HG02852 (cell line): Measurements from ENCODE around the gene PDE10A.
"Not testable (repeated sequence)": the region's sequence is repeated elsewhere in the genome, so short reads cannot be mapped to it uniquely, and the experiment has no call there.

ENCODE experiments used
- ATAC-seq: cut with Tn5 transposase; IDR thresholded peaks from one replicate; pipeline ENCODE4 v1.9.1; 2021; ENCODE audit warnings: mild to moderate bottlenecking, moderate library complexity; ENCODE audit not compliant: unreplicated experiment

PDE10A gene

GRCh38 chr6:165628955-165629354 is 34.1 kb downstream of the PDE10A start:
- ATAC-seq, result no peak

- ATAC-seq, result no peak
Observed at GRCh38 chr6:165627366-165627765, 35.7 kb downstream of the PDE10A start.

- ATAC-seq, result no peak
Observed at GRCh38 chr6:165626711-165627110, 36.3 kb downstream of the PDE10A start.

- ATAC-seq, result no peak
Observed at GRCh38 chr6:165624871-165625639, 38.0 kb downstream of the PDE10A start.

- ATAC-seq, result no peak
Observed at GRCh38 chr6:165621940-165622339, 41.1 kb downstream of the PDE10A start.

- ATAC-seq, result not testable (repeated sequence)
Observed at GRCh38 chr6:165618891-165619290, 44.1 kb downstream of the PDE10A start.

GRCh38 chr6:165618241-165618640 is 44.8 kb downstream of the PDE10A start:
- ATAC-seq, result no peak

- no peak for ATAC-seq
Observed at GRCh38 chr6:165617528-165617927, 45.5 kb downstream of the PDE10A start.

GRCh38 chr6:165616116-165616515 is 46.9 kb downstream of the PDE10A start:
- ATAC-seq, result no peak

- no peak for ATAC-seq
Observed at GRCh38 chr6:165615636-165616035, 47.4 kb downstream of the PDE10A start.

GRCh38 chr6:165611294-165611693 is 51.7 kb downstream of the PDE10A start:
- ATAC-seq, result no peak

- not testable (repeated sequence) for ATAC-seq
Observed at GRCh38 chr6:165608577-165608976, 54.5 kb downstream of the PDE10A start.

- no peak for ATAC-seq
Observed at GRCh38 chr6:165606740-165607008, 56.4 kb downstream of the PDE10A start.

- no peak for ATAC-seq
Observed at GRCh38 chr6:165605901-165606739, 56.9 kb downstream of the PDE10A start.

- ATAC-seq, result no peak
Observed at GRCh38 chr6:165605182-165605875, 57.7 kb downstream of the PDE10A start.

- no peak for ATAC-seq
Observed at GRCh38 chr6:165602291-165602690, 60.8 kb downstream of the PDE10A start.

GRCh38 chr6:165600606-165601005 is 62.4 kb downstream of the PDE10A start:
- no peak for ATAC-seq

- ATAC-seq, result no peak
Observed at GRCh38 chr6:165599596-165600487, 63.2 kb downstream of the PDE10A start.

- no peak for ATAC-seq
Observed at GRCh38 chr6:165599121-165599520, 63.9 kb downstream of the PDE10A start.

GRCh38 chr6:165597821-165598220 is 65.2 kb downstream of the PDE10A start:
- ATAC-seq, result no peak
